ENCODE results near the gene HIPK2.

DNA sequence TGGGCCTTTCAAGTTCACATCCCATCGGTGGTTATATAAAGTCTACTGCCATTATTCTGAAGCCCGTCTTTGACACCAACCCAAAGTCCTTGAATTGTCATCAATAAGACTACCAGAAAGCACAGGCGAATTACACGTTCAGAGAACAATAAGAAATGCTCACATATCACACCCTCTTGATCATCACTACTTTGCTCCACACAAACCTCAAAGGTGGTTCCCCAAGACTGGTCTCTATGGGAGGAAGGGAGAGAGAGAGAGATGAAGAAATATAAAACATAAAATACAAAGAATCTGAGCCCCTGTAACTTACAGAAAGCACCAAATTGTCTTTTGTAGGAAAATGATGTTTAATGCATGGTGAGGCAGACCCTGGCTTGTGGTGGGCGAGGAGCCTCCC lies 4.4 kb downstream of the HIPK2 start:
- TF ChIP-seq FOXA1 (IDR thresholded peaks at IDR 0.05) (no peak), SUZ12 (IDR thresholded peaks at IDR 0.05) (no peak), FOXK2 (IDR thresholded peaks at IDR 0.05) (no peak), TARDBP (IDR thresholded peaks at IDR 0.05) (no peak), FOXM1 (IDR thresholded peaks at IDR 0.05; ENCODE audit: borderline replicate concordance) (no peak), LEF1 (IDR thresholded peaks at IDR 0.05; ENCODE audit: borderline replicate concordance) (no peak), CTBP1 (IDR thresholded peaks at IDR 0.05; ENCODE audit: borderline replicate concordance) (no peak), HDGF (IDR thresholded peaks at IDR 0.05; ENCODE audit: borderline replicate concordance) (no peak), BHLHE40 (IDR thresholded peaks at IDR 0.05; ENCODE audit: borderline replicate concordance) (no peak), ZNF384 (IDR thresholded peaks at IDR 0.05) (no peak)
- TF ChIP-seq, protein P1, sequence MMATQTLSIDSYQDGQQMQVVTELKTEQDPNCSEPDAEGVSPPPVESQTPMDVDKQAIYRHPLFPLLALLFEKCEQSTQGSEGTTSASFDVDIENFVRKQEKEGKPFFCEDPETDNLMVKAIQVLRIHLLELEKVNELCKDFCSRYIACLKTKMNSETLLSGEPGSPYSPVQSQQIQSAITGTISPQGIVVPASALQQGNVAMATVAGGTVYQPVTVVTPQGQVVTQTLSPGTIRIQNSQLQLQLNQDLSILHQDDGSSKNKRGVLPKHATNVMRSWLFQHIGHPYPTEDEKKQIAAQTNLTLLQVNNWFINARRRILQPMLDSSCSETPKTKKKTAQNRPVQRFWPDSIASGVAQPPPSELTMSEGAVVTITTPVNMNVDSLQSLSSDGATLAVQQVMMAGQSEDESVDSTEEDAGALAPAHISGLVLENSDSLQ (IDR thresholded peaks at IDR 0.05), result no peak

Measured in HEK293T (cell line).